Kidney epithelial cell (primary cell): Measurements from ENCODE around the gene ZNF213. TPM values are rescaled to one million over a fixed set of nuclear protein-coding genes. Genes with fewer than 3 reads are reported as not detected.

Experiments
- DNase-seq: peaks from one replicate; pipeline ENCODE4 v3.0.0-alpha.2; 2010; ENCODE audit warnings: low read depth
- H3K27me3 ChIP-seq: 2 replicates; pipeline ENCODE4 v1.6.0; 2011; ENCODE audit warnings: low read length; ENCODE audit not compliant: control insufficient read depth, insufficient read depth
- H3K36me3 ChIP-seq: 2 replicates; pipeline ENCODE4 v1.5.1; 2011; ENCODE audit warnings: low read length; ENCODE audit not compliant: control insufficient read depth, insufficient read depth
- H3K4me3 ChIP-seq: 2 replicates; pipeline ENCODE4 v1.5.1; 2011; ENCODE audit warnings: low read depth, mild to moderate bottlenecking, control low read depth, low read length
- CTCF ChIP-seq: IDR thresholded peaks from 2 replicates; pipeline ENCODE4 v1.5.1; 2011; ENCODE audit warnings: mild to moderate bottlenecking, moderate library complexity, low read length, control low read depth, inconsistent platforms; ENCODE audit not compliant: insufficient read depth, poor library complexity, severe bottlenecking
- total RNA-seq: library from RNA; depleted of rRNA; stranded (reverse); fragments of >200 nt; gene quantifications from 2 replicates; pipeline ENCODE4 v1.2.3, GENCODE V29; 2015

ZNF213 gene
- total RNA-seq, 1 donor from 2014 or later = 13.7 TPM

DNA sequence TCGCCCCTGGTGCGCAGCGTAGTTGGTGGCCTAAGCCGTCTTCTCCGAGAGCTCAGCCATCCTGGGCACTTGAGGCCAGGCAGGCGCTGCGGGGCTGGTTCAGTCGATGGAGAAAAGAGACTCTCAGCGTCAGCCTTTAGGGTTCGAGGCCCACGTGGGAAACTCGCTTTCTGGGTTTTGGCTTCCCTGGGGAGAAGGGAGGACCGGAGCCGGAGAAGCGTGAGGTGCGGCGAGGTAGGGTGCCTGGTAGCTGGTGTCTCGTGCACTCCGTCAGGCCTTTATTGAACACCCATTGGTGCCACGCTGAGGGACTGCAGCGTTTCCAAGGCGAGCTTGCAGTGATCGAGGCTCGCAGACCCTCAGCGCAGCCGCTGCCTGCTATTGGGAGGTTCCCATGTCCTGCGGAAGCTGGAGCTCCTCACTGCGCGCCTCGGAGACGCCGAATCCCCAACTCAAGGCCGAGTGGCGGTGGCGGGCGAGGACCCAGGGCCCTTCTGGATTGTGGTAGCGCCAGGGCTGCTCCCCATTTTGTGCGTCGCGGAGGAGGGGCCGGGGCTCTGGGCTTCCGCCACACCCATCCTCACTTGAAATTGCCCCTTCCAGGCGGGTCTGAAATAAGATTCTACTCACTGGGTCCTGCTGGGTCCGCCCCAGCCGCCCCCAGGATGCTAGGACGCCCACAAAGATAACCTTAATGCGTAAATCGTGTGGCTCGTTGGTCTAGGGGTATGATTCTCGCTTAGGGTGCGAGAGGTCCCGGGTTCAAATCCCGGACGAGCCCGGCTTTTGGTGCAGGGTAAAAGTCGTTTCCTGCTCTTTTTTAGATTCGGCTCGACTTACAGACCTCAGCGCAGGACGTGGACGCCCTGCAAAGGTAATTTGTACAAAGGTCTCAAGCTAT is 54.3 kb downstream of the ZNF213 start:
- no peaks in the 10 kb centered on the region for H3K36me3 ChIP-seq
- H3K27me3 ChIP-seq = peaks cover 34% of the 10 kb centered on the region
- peak overlapping the region; percentile 52 for H3K4me3 ChIP-seq
- no peak for TF ChIP-seq CTCF
- DNase-seq = no peak

DNA sequence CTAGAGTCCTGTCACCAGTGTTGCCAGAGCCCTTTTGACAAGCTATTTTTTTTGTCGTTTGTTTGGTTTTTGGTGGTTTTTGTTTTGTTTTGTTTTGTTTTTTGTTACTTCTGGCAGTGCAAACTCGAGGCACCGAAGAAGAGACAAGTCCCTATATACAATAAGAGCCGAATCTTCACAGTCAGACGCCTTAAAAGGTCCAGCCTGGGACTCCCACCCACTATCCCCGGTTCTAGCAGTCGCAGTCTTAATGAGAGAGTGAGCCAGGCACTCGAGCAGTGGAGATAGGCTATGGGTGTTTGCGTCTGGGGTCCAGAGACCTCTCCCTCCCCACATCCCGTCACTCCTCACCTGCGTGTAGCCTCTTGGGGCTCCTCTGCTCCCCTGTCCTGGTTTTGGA is 55.0 kb downstream of the ZNF213 start:
- no peak overlapping the region for H3K4me3 ChIP-seq

GRCh38 chr16:3190949-3191353 is 56.1 kb downstream of the ZNF213 start:
- no peaks in the 10 kb centered on the region for H3K36me3 ChIP-seq
- no peak for TF ChIP-seq CTCF
- DNase-seq = no peak
- peaks cover 34% of the 10 kb centered on the region for H3K27me3 ChIP-seq
- peak overlapping the region; percentile 22 for H3K4me3 ChIP-seq

More for the DNA sequence above, 55.0 kb downstream of the ZNF213 start:
- TF ChIP-seq CTCF = no peak
- DNase-seq = no peak
- Histone ChIP-seq H3K36me3 (no peaks in the 10 kb centered on the region), H3K27me3 (peaks cover 34% of the 10 kb centered on the region)

Other genes starting within 250 kb of the ZNF213 start
- 48.4 and 66.1 TPM in 2 replicates for gene FLYWCH1, start 223.1 kb upstream of the ZNF213 start, total RNA-seq
- gene KREMEN2, start 170.8 kb upstream of the ZNF213 start, total RNA-seq = 0.04 and 1.3 TPM in 2 replicates
- gene PAQR4, start 165.7 kb upstream of the ZNF213 start, total RNA-seq = 14.2 and 15.2 TPM in 2 replicates
- 5.1 and 6.1 TPM in 2 replicates for gene PKMYT1, start 154.6 kb upstream of the ZNF213 start, total RNA-seq
- 1.0 and 3.1 TPM in 2 replicates for gene CLDN9, start 122.1 kb upstream of the ZNF213 start, total RNA-seq
- gene CLDN6, start 116.8 kb upstream of the ZNF213 start, total RNA-seq = 319 and 359 TPM in 2 replicates
- gene TNFRSF12A, start 114.7 kb upstream of the ZNF213 start, total RNA-seq = 572 and 754 TPM in 2 replicates
- gene HCFC1R1, start 111.1 kb upstream of the ZNF213 start, total RNA-seq = 10.2 and 18.4 TPM in 2 replicates
- gene THOC6, start 111.0 kb upstream of the ZNF213 start, total RNA-seq = 12.2 and 17.0 TPM in 2 replicates
- 6.9 and 9.2 TPM in 2 replicates for gene BICDL2, start 98.1 kb upstream of the ZNF213 start, total RNA-seq
- 0.17 TPM in 1 of 2 replicates, not detected in the other for gene MMP25, start 88.5 kb upstream of the ZNF213 start, total RNA-seq
- gene IL32, start 69.4 kb upstream of the ZNF213 start, total RNA-seq = 621 and 682 TPM in 2 replicates
- gene ZSCAN10, start 35.7 kb upstream of the ZNF213 start, total RNA-seq = not detected in 2 replicates
- gene ZNF205, start 22.4 kb upstream of the ZNF213 start, total RNA-seq = 25.1 and 27.9 TPM in 2 replicates
- gene OR1F1, start 53.2 kb downstream of the ZNF213 start, total RNA-seq = not detected in 2 replicates
- 5.0 and 7.9 TPM in 2 replicates for gene ZNF200, start 100.1 kb downstream of the ZNF213 start, total RNA-seq
- gene MEFV, start 121.6 kb downstream of the ZNF213 start, total RNA-seq = 0.14 and 0.21 TPM in 2 replicates
- 42.1 and 44.5 TPM in 2 replicates for gene ZNF263, start 148.5 kb downstream of the ZNF213 start, total RNA-seq
- gene TIGD7, start 170.4 kb downstream of the ZNF213 start, total RNA-seq = 3.1 and 3.4 TPM in 2 replicates
- gene ZNF75A, start 170.5 kb downstream of the ZNF213 start, total RNA-seq = 17.8 and 19.5 TPM in 2 replicates
- 0.08 TPM in 1 of 2 replicates, not detected in the other for gene OR2C1, start 220.9 kb downstream of the ZNF213 start, total RNA-seq